GM18951 (cell line): ENCODE results near the gene HSH2D.
"Not testable (repeated sequence)": the region's sequence is repeated elsewhere in the genome, so short reads cannot be mapped to it uniquely, and the experiment has no call there.

Source experiments
- POLR2A ChIP-seq: IDR thresholded peaks from 4 replicates; pipeline ENCODE4 v1.6.1; 2011; ENCODE audit warnings: mild to moderate bottlenecking; ENCODE audit not compliant: insufficient read length, insufficient read depth; ENCODE audit errors: extremely low read depth
- in situ Hi-C: fragments of 300-500 bp; cut with MboI; formaldehyde crosslinking; loops from one replicate; pipeline ENCODE4 v1.12.0; 2022; ENCODE audit warnings: low sequenced_read_pairs, mixed read lengths, inconsistent platforms; ENCODE audit not compliant: unreplicated experiment

The HSH2D gene

GRCh38 chr19:16143399-16144215, at the start of gene HSH2D:
Gene HSH2D (plus strand): TSS chr19:16143685. CDS start chr19:16148751, 5,066 bp downstream.
- TF ChIP-seq POLR2A = peak; percentile 93
- in situ Hi-C loops = no loop called here

- in situ Hi-C loops = no loop called here
- TF ChIP-seq POLR2A = no peak
These were observed 49.0 kb upstream of the HSH2D start for GRCh38 chr19:16094360-16095070.

GRCh38 chr19:16095071-16095571, 48.4 kb upstream of the HSH2D start:
- peak; percentile 20 for TF ChIP-seq POLR2A
- in situ Hi-C loops = no loop called here

- in situ Hi-C loops = no loop called here
- TF ChIP-seq POLR2A = no peak
These were observed 47.1 kb upstream of the HSH2D start for GRCh38 chr19:16096280-16096855.

GRCh38 chr19:16098416-16098768, 45.1 kb upstream of the HSH2D start:
- in situ Hi-C loops = no loop called here
- TF ChIP-seq POLR2A = no peak

- no peak for TF ChIP-seq POLR2A
- in situ Hi-C loops = no loop called here
These were observed 44.7 kb upstream of the HSH2D start for GRCh38 chr19:16098821-16099220.

- in situ Hi-C loops = not testable (repeated sequence)
- TF ChIP-seq POLR2A = peak; percentile 16
These were observed 44.0 kb upstream of the HSH2D start for GRCh38 chr19:16099314-16099965.

- in situ Hi-C loops = no loop called here
- no peak for TF ChIP-seq POLR2A
These were observed 43.0 kb upstream of the HSH2D start for GRCh38 chr19:16100524-16100923.

- in situ Hi-C loops = no loop called here
- no peak for TF ChIP-seq POLR2A
These were observed 38.8 kb upstream of the HSH2D start for GRCh38 chr19:16104722-16105121.

- in situ Hi-C loops = no loop called here
These were observed 37.4 kb upstream of the HSH2D start for GRCh38 chr19:16106121-16106520.

GRCh38 chr19:16111160-16111908, 32.2 kb upstream of the HSH2D start, which contains the start of gene RAB8A:
Gene RAB8A (plus strand): TSS chr19:16111889. CDS start chr19:16111902, 13 bp downstream.
- in situ Hi-C loops = no loop called here
- TF ChIP-seq POLR2A = peak; percentile 60

More at GRCh38 chr19:16106121-16106520, 37.4 kb upstream of the HSH2D start:
- no peak for TF ChIP-seq POLR2A
